Hepatocyte (in vitro differentiated cells): ENCODE results near the gene DDR2.

ENCODE experiments used
- CTCF ChIP-seq: fragments of 200-600 bp; sonication (generic); IDR thresholded peaks from 2 replicates; pipeline ENCODE4 v1.5.1; 2016; ENCODE audit warnings: antibody characterized with exemption, mild to moderate bottlenecking; ENCODE audit not compliant: poor library complexity
- EZH2 ChIP-seq: fragments of 200-600 bp; sonication (generic); IDR thresholded peaks from 2 replicates; pipeline ENCODE4 v1.6.1; 2016; ENCODE audit warnings: antibody characterized with exemption, mild to moderate bottlenecking, borderline replicate concordance

GRCh38 chr1:162605225-162605927 is 26.9 kb upstream of the DDR2 start:
- TF ChIP-seq CTCF (no peak), EZH2 (no peak)
